ENCODE results near the gene TUNAR.

Gene TUNAR

DNA sequence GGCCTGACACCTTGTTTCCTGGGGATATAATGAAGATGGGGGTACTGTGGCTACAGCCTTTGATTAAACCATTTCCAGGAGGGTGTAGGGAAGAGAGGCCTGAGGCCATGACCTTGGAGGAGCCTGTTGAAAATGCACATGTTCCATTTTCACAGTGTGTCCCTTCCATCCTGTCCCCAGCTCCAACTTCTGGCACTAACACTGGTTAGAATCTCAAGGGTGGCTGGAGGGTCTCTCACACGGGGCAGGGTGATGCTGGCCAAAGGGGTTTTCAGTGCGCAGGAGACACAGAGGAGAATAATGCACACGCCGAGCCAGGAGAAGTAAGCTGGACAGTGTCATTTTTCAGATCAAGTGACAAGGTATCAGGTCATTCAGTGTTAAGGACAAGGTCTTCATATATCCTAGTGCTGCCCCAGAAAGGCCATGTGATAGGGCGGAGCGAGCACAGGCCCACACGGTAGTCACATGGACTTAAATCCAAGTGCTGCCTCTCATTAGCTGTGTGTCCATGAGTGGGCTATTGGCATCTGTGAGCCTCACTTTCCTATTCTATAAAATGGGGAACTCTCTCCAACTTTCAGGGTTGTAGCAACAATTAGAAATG is 36.4 kb upstream of the TUNAR start:
- no peak overlapping the region for H3K27ac ChIP-seq
- no peak overlapping the region for H3K4me3 ChIP-seq (ENCODE audit: low read depth, low read length)
- no peaks in the 10 kb centered on the region for H3K27me3 ChIP-seq (ENCODE audit: insufficient read depth, low read depth, severe bottlenecking)
- DNase-seq: no peak
- no peaks in the 10 kb centered on the region for H3K9me3 ChIP-seq (ENCODE audit: severe bottlenecking)
- no peaks in the 10 kb centered on the region for H3K36me3 ChIP-seq
- no peak for TF ChIP-seq CTCF (IDR thresholded peaks at IDR 0.05; ENCODE audit: low read depth, low read length)

- Histone ChIP-seq H3K4me3 (ENCODE audit: low read depth, low read length) (no peak overlapping the region), H3K9me3 (ENCODE audit: severe bottlenecking) (no peaks in the 10 kb centered on the region), H3K36me3 (no peaks in the 10 kb centered on the region), H3K27ac (no peak overlapping the region), H3K27me3 (ENCODE audit: insufficient read depth, low read depth, severe bottlenecking) (no peaks in the 10 kb centered on the region)
- TF ChIP-seq CTCF (IDR thresholded peaks at IDR 0.05; ENCODE audit: low read depth, low read length): no peak
- DNase-seq: no peak
Observed at GRCh38 chr14:95841668-95842067, 35.0 kb upstream of the TUNAR start.

DNA sequence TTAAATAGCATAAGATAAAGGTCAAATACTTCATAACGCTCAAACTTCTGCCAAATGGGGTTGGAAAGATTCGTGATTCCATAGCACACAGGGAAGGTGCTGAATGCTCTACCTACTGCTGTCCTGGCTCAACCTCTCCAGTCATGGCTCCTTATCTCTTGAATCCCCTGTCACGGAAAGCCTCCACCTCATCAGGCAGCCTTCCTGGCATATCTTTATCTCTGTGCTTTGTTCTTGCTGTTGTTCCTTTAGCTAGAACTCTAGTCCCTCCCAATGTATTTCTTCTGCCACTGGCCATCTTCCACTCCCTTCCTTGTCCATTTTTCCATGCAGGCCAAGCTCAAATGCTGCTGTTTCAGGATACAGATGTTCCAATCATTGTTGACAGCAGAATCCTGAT is 26.9 kb upstream of the TUNAR start:
- Histone ChIP-seq H3K4me3 (ENCODE audit: low read depth, low read length) (no peak overlapping the region), H3K9me3 (ENCODE audit: severe bottlenecking) (no peaks in the 10 kb centered on the region), H3K36me3 (no peaks in the 10 kb centered on the region), H3K27ac (no peak overlapping the region), H3K27me3 (ENCODE audit: insufficient read depth, low read depth, severe bottlenecking) (no peaks in the 10 kb centered on the region)
- TF ChIP-seq CTCF (IDR thresholded peaks at IDR 0.05; ENCODE audit: low read depth, low read length): no peak
- DNase-seq: no peak

DNA sequence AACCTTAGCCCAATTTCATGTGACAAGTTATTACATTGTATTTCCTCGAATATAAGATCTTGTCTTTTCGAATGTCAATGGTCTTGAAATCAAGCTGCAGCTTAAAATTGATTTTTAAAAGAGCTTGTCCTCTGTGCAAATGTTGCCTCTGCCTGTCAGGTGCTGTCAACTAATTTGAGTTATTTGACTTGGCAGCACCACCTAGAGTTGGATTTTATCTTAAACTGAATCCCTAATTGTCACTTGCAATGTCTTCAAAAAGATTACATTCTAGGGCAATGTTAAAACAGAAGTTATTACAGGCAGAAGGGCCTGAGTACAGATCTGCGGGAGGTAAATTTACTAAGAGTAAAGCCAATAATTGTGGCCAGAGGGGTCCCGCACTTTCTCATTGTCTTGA is 26.2 kb upstream of the TUNAR start:
- DNase-seq: no peak
- no peak overlapping the region for H3K27ac ChIP-seq
- H3K36me3 ChIP-seq: no peaks in the 10 kb centered on the region
- no peak overlapping the region for H3K4me3 ChIP-seq (ENCODE audit: low read depth, low read length)
- no peaks in the 10 kb centered on the region for H3K9me3 ChIP-seq (ENCODE audit: severe bottlenecking)
- no peak for TF ChIP-seq CTCF (IDR thresholded peaks at IDR 0.05; ENCODE audit: low read depth, low read length)
- H3K27me3 ChIP-seq (ENCODE audit: insufficient read depth, low read depth, severe bottlenecking): no peaks in the 10 kb centered on the region

- Histone ChIP-seq H3K4me3 (ENCODE audit: low read depth, low read length) (no peak overlapping the region), H3K27ac (no peak overlapping the region), H3K9me3 (ENCODE audit: severe bottlenecking) (no peaks in the 10 kb centered on the region), H3K36me3 (no peaks in the 10 kb centered on the region), H3K27me3 (ENCODE audit: insufficient read depth, low read depth, severe bottlenecking) (no peaks in the 10 kb centered on the region)
- TF ChIP-seq CTCF (IDR thresholded peaks at IDR 0.05; ENCODE audit: low read depth, low read length): no peak
- DNase-seq: no peak
Observed at GRCh38 chr14:95855606-95856005, 21.0 kb upstream of the TUNAR start.

GRCh38 chr14:95857275-95857674 is 19.4 kb upstream of the TUNAR start:
- TF ChIP-seq CTCF (IDR thresholded peaks at IDR 0.05; ENCODE audit: low read depth, low read length): no peak
- H3K27me3 ChIP-seq (ENCODE audit: insufficient read depth, low read depth, severe bottlenecking): no peaks in the 10 kb centered on the region
- no peaks in the 10 kb centered on the region for H3K9me3 ChIP-seq (ENCODE audit: severe bottlenecking)
- H3K27ac ChIP-seq: no peak overlapping the region
- no peaks in the 10 kb centered on the region for H3K36me3 ChIP-seq
- no peak overlapping the region for H3K4me3 ChIP-seq (ENCODE audit: low read depth, low read length)
- no peak for DNase-seq
